ENCODE data around the gene FXR2.

FXR2 gene

GRCh38 chr17:7551396-7551795 is 63.3 kb downstream of the FXR2 start:
- no peak for DNase-seq
- Mint-ChIP-seq H3K9me3 (no peaks in the 10 kb centered on the region), H3K27me3 (no peaks in the 10 kb centered on the region), H3K27ac (peak overlapping the region; percentile 86), H3K36me3 (peaks cover 52% of the 10 kb centered on the region), H3K4me1 (peaks cover 77% of the 10 kb centered on the region), H3K4me3 (peak overlapping the region; percentile 86)
- CTCF ChIA-PET: interaction anchor here (1.2 to 1.4 kb wide), 2 partner anchors 9 to 37 kb away, joined by 4 to 11 read pairs; no protein-coding TSS in a partner anchor

DNA sequence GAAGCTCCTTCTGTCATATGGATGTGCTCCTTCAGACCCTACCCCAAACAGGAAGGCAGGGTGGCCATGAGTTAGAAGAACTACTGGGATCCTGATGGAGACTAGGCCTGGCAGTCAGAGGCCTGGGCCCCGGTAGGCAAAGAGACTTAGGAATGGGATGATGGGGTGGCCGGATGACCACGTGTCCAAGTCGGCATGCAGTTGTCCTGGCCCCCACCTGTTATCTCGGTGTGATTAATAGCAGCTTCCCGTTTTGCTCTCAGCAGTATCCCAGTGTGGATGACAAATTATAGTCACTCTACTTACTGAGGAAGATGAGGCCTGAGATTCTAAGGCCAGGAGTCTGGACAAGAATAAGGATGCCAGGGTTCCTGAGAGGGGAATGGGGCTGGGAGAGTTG is 64.4 kb downstream of the FXR2 start:
- peaks cover 47% of the 10 kb centered on the region for H3K36me3 Mint-ChIP-seq
- peak overlapping the region; percentile 86 for H3K27ac Mint-ChIP-seq
- H3K9me3 Mint-ChIP-seq: no peaks in the 10 kb centered on the region
- peak overlapping the region; percentile 86 for H3K4me3 Mint-ChIP-seq
- no peak for DNase-seq
- peaks cover 71% of the 10 kb centered on the region for H3K4me1 Mint-ChIP-seq
- CTCF ChIA-PET: interaction anchor here (1.0 to 4.6 kb wide), 2 partner anchors 11 to 36 kb away, joined by 3 to 26 read pairs; partner anchors contain the start of gene SENP3
- no peaks in the 10 kb centered on the region for H3K27me3 Mint-ChIP-seq

DNA sequence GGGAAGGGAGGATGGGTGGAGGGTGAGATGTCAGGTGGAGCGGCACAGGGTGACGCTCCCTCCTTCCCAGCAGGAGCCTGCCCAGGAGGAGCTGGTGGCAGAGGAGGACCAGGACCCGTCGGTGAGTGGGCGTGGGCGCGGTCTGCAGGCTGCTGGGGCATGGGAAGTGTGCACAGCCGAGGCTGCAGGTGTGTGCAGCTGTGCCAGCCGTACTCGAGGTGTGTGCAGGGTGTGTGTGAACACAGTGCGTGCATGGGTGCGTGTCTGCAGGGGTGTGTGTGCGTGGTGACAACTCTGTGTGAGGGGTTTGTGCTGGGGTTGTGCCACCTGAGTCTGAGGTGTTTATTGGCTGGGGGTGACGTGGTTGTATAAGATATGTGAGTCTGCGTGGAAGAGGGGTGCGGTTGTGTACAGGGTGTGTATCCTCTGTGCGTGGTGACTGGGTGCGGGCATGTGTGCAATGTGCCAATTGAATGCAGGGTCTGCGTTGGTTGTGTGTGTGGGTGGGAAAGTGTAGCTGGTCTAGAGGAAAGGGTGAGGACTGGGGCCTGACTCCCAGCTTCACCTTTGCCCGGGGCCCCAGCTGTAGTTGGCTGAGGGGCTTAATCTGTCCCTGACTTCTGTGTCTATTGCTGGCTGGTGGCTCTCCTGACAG is 65.2 kb downstream of the FXR2 start:
- Mint-ChIP-seq H3K36me3 (peaks cover 42% of the 10 kb centered on the region), H3K9me3 (no peaks in the 10 kb centered on the region), H3K27me3 (no peaks in the 10 kb centered on the region), H3K4me3 (peak overlapping the region; percentile 86), H3K4me1 (peaks cover 63% of the 10 kb centered on the region), H3K27ac (peak overlapping the region; percentile 86)
- DNase-seq: peak; percentile 68
- CTCF ChIA-PET: interaction anchor here (0.8 to 4.6 kb wide), 3 partner anchors 11 to 34 kb away, joined by 3 to 26 read pairs (median 7); partner anchors contain the start of gene SENP3

DNA sequence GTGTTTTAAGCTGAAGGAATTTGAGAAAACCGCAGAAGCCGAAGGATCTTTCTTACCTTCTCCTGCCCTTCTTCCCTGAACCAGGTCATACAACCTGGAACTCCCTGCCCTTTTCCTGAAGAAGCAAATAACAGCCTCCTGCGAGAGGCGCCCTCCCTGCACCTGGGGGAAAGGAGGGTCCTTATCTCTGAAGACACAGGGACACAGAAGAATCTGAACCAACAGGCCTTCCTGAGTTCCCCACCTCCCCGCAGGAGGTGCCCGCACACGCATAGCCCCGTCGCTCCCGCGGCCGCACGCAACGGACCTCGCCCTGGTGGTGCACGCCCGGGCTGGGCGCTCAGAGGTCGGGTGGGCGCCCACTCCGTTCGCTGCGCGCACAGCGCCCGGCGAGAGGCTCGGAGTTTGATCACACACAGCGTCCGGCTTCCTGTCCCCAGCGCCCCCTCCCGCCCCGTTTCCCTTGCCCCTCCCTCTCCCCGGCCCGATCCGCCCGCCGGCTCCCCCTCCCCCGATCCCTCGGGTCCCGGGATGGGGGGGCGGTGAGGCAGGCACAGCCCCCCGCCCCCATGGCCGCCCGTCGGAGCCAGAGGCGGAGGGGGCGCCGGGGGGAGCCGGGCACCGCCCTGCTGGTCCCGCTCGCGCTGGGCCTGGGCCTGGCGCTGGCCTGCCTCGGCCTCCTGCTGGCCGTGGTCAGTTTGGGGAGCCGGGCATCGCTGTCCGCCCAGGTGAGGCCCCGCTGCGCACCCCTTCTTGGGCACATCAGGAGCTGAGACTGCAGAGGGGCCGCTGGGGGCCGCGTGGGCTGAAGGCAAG is 65.9 kb downstream of the FXR2 start, which contains the start of gene TNFSF12:
TSS of gene TNFSF12 (plus strand) at position 474 of the 816 bp plus-strand sequence. CDS start at position 570, 96 bp downstream.
- Mint-ChIP-seq H3K9me3 (no peaks in the 10 kb centered on the region), H3K4me3 (peak within 1 kb of the TSS; percentile 93), H3K27ac (peak within 1 kb of the TSS; percentile 90), H3K27me3 (no peaks in the 10 kb centered on the region), H3K36me3 (peaks cover 39% of the 10 kb centered on the region), H3K4me1 (peaks cover 59% of the 10 kb centered on the region)
- DNase-seq: peak; percentile 82
- CTCF ChIA-PET: interaction anchor here (0.8 to 4.6 kb wide), 3 partner anchors 12 to 34 kb away, joined by 3 to 26 read pairs (median 7); partner anchors contain the start of gene SENP3

GRCh38 chr17:7544911-7545310 is 69.8 kb downstream of the FXR2 start:
- no peak for DNase-seq
- Mint-ChIP-seq H3K27ac (no peak overlapping the region), H3K4me1 (peaks cover 20% of the 10 kb centered on the region), H3K36me3 (peaks cover 12% of the 10 kb centered on the region), H3K9me3 (no peaks in the 10 kb centered on the region), H3K4me3 (no peak overlapping the region), H3K27me3 (peaks cover 11% of the 10 kb centered on the region)
- CTCF ChIA-PET: no interaction called here
